Anterior cingulate cortex (tissue), 58 donors: ENCODE results near the gene UGP2.
"Not testable (repeated sequence)": the region's sequence is repeated elsewhere in the genome, so short reads cannot be mapped to it uniquely, and the experiment has no call there.

Experiments
- DNase-seq, 58 donors: peaks; one replicate each; lab custom pipeline; 2025; lab: John Stamatoyannopoulos, UW

Gene UGP2

GRCh38 chr2:63837036-63837594 lies 4.6 kb upstream of the UGP2 start:
- DNase-seq, result peak in 2 of 58 donors; percentile 3 to 24

- DNase-seq, result no peak
Measured at GRCh38 chr2:63840081-63840784, 1.5 kb upstream of the UGP2 start.

GRCh38 chr2:63840785-63841253 lies 877 bp upstream of the UGP2 start:
- DNase-seq, result peak; percentile 77 to 99 (median 98)

- DNase-seq, result peak in 12 of 58 donors; percentile 5 to 49 (median 22)
Measured at GRCh38 chr2:63842149-63843061, 709 bp downstream of the UGP2 start.

- no peak for DNase-seq
Measured at GRCh38 chr2:63843093-63843492, 1.4 kb downstream of the UGP2 start.

- no peak for DNase-seq
Measured at GRCh38 chr2:63843791-63844190, 2.1 kb downstream of the UGP2 start.

GRCh38 chr2:63844616-63845015 lies 2.9 kb downstream of the UGP2 start:
- DNase-seq, result no peak

GRCh38 chr2:63845866-63846265 lies 4.2 kb downstream of the UGP2 start:
- DNase-seq, result no peak

- no peak for DNase-seq
Measured at GRCh38 chr2:63846487-63846886, 4.8 kb downstream of the UGP2 start.

- not testable (repeated sequence) for DNase-seq
Measured at GRCh38 chr2:63847571-63847970, 5.9 kb downstream of the UGP2 start.

GRCh38 chr2:63849381-63850203 lies 7.9 kb downstream of the UGP2 start:
- peak in 2 of 58 donors; percentile 10 to 11 for DNase-seq

- DNase-seq, result no peak
Measured at GRCh38 chr2:63850204-63850571, 8.5 kb downstream of the UGP2 start.

GRCh38 chr2:63850649-63851048 lies 9.0 kb downstream of the UGP2 start:
- no peak for DNase-seq

- no peak for DNase-seq
Measured at GRCh38 chr2:63851691-63852311, 10.1 kb downstream of the UGP2 start.

- DNase-seq, result no peak
Measured at GRCh38 chr2:63853527-63854310, 12.0 kb downstream of the UGP2 start.

- no peak for DNase-seq
Measured at GRCh38 chr2:63855418-63856302, 14.0 kb downstream of the UGP2 start.

- DNase-seq, result no peak
Measured at GRCh38 chr2:63856303-63856603, 14.6 kb downstream of the UGP2 start.

- no peak for DNase-seq
Measured at GRCh38 chr2:63858291-63858690, 16.6 kb downstream of the UGP2 start.
